ENCODE data around the gene PCMTD2. TPM values are rescaled to one million over a fixed set of nuclear protein-coding genes. Genes with fewer than 3 reads are reported as not detected.

Gene PCMTD2
- total and polyA plus RNA-seq, 8 donors, result 11.8 to 36.8 (median 24.0) TPM

DNA sequence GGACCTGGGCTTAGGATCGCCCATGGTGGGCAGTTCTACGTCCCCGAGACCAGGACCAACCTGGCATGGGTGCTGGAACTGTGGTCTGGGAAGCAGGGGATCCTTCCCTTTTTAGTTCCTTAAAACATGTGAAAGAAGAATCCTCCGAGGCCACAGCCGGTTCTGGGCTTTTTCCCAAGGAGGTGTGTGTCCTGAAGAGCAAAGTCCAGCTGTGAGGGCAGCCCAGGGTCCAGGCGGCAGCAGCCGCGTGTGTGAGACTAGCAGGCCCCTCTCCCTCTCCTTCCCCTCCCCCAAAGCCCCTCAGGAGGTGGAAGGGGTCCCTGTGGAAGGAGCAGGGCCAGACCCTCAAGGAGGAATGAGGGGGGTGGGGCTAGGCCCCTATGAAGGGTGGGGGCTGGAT is 35.1 kb upstream of the PCMTD2 start:
- Histone ChIP-seq H3K27me3 (no peaks in the 10 kb centered on the region), H3K4me3 (no peak overlapping the region), H3K4me1 (no peaks in the 10 kb centered on the region), H3K36me3 (no peaks in the 10 kb centered on the region), H3K27ac (no peak overlapping the region), H3K9me3 (no peaks in the 10 kb centered on the region)
- ATAC-seq (no peak), FAIRE-seq (no peak), DNase-seq (peak in 1 of 6 donors; percentile 35)
- TF ChIP-seq, protein P1, sequence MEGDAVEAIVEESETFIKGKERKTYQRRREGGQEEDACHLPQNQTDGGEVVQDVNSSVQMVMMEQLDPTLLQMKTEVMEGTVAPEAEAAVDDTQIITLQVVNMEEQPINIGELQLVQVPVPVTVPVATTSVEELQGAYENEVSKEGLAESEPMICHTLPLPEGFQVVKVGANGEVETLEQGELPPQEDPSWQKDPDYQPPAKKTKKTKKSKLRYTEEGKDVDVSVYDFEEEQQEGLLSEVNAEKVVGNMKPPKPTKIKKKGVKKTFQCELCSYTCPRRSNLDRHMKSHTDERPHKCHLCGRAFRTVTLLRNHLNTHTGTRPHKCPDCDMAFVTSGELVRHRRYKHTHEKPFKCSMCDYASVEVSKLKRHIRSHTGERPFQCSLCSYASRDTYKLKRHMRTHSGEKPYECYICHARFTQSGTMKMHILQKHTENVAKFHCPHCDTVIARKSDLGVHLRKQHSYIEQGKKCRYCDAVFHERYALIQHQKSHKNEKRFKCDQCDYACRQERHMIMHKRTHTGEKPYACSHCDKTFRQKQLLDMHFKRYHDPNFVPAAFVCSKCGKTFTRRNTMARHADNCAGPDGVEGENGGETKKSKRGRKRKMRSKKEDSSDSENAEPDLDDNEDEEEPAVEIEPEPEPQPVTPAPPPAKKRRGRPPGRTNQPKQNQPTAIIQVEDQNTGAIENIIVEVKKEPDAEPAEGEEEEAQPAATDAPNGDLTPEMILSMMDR (IDR thresholded peaks at IDR 0.05), result no peak
- intact Hi-C loops (cut with DNase I), result no loop called here
- WGBS, 2 donors, result 45 to 53% methylated on average over 8 of the region's 8 CpGs

DNA sequence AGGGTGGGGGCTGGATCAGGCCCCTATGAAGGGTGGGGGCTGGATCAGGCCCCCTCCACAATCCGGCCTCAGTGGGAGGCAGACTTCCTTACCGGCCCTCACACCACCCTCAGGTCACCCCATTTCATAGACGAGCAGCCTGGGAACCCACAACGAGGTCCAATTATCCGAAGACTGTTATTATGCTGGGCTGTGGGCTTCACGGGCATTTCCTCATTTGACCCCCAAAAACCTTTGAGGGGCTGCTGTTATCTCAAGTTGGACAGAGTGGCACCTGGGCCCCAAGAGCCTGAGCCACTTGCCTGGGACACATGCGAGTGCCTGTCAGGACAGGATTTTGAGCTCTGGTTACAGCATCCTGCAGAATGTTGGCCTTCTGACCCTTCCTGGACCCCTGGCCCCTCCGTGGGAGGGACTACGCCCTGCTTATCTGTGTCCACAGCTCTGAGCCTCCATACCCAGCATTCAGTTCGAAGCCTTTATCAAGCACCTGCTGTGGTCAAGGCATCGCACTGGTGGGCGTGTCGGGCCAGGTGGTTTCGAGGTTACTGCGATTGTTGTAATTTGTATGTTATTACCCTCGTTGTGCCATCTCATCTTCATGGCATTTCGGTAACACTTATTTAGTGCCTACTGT is 34.5 kb upstream of the PCMTD2 start:
- peak in 1 of 6 donors; percentile 24 for DNase-seq
- Histone ChIP-seq H3K9me3 (no peaks in the 10 kb centered on the region), H3K27ac (no peak overlapping the region), H3K4me3 (no peak overlapping the region), H3K27me3 (no peaks in the 10 kb centered on the region), H3K4me1 (no peaks in the 10 kb centered on the region), H3K36me3 (no peaks in the 10 kb centered on the region)
- 73 to 82% methylated on average over 17 of the region's 17 CpGs for WGBS, 2 donors
- no peak for FAIRE-seq
- ATAC-seq, result no peak
- intact Hi-C loops (cut with DNase I), result no loop called here
- TF ChIP-seq, protein P1 (IDR thresholded peaks at IDR 0.05), result no peak

DNA sequence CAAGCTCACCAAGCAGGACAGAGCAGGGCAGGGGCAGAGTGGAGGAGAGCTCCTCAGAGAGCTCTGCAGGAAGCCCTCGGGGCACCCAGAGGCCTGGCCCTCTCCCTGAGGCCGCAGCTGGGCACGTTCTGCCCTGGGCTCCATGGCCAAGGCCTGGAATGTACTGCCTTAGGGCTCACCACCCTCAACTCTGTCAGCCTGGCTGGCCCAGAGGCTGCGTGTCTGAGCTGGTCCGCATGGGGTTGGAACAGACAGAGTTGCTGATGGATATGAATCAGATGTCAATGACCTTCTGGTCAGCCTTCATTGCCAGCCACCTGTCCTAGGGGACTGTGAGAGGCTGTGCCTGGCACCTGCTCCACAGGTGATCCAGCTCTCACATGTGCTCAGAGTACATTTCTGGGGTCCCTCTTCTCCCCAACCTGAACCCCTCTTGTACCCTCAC is 33.2 kb upstream of the PCMTD2 start:
- intact Hi-C loops (cut with DNase I), result no loop called here
- H3K36me3 ChIP-seq, result no peaks in the 10 kb centered on the region
- peak in 1 of 4 donors; percentile 7 for ATAC-seq
- TF ChIP-seq, protein P1 (IDR thresholded peaks at IDR 0.05), result no peak
- H3K4me3 ChIP-seq, result no peak overlapping the region
- DNase-seq, result peak in 1 of 6 donors; percentile 37
- FAIRE-seq, result no peak
- WGBS, 2 donors, result 68 to 80% methylated on average over 5 of the region's 5 CpGs
- no peaks in the 10 kb centered on the region for H3K27me3 ChIP-seq
- no peak overlapping the region for H3K27ac ChIP-seq
- H3K4me1 ChIP-seq, result no peaks in the 10 kb centered on the region
- no peaks in the 10 kb centered on the region for H3K9me3 ChIP-seq

DNA sequence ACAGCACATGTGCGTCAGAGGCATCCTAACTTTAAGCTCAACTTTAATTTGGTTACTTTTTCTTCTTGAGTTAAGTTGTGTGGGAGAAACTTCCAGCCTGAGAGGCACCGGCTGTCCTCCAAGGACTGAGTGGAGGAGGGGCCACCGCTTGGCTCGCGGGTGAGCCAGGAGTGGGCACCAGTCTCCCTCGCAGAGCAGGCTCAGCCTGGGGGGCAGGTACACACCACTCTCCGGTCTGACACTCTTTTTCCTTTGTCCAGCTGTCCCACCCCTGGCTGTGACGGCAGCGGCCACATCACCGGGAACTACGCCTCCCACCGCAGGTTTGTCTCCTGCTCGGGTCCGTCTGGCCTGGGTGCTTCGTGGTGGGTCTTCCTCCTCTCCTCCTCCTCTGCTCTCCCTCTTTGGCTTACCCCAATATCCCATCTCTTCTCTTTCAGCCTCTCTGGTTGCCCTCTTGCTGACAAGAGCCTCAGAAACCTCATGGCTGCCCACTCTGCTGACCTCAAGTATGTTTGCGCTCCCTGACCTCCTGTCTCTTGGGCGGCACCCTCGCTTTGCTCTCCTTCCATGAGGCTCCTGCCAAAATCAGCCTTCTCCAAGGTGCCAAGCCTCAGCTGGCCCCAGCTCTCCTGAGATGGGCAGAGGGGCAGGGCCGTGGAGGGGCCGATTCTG is 32.6 kb upstream of the PCMTD2 start:
- TF ChIP-seq, protein P1 (IDR thresholded peaks at IDR 0.05), result no peak
- Histone ChIP-seq H3K36me3 (no peaks in the 10 kb centered on the region), H3K27me3 (no peaks in the 10 kb centered on the region), H3K4me1 (no peaks in the 10 kb centered on the region), H3K4me3 (no peak overlapping the region), H3K9me3 (no peaks in the 10 kb centered on the region), H3K27ac (no peak overlapping the region)
- DNase-seq (peak in 1 of 6 donors; percentile 39), FAIRE-seq (no peak), ATAC-seq (peak in 1 of 4 donors; percentile 7)
- intact Hi-C loops (cut with DNase I), result no loop called here
- WGBS, 2 donors, result 76 to 79% methylated on average over 19 to 20 of the region's 20 CpGs

Data from pancreas (tissue), 10 donors.